Trophoblast cell (in vitro differentiated cells and primary cell): Measurements from ENCODE around the gene E2F2.

Experiments
- DNase-seq, 2 donors: peaks; one replicate each; pipeline ENCODE4 v3.0.0-alpha.2; 2016
- H2AFZ ChIP-seq: 2 replicates; pipeline ENCODE4 v1.6.1; 2013; ENCODE audit warnings: low read length, moderate library complexity, mild to moderate bottlenecking; ENCODE audit not compliant: insufficient read depth, poor library complexity
- H2AK5ac ChIP-seq: 2 replicates; pipeline ENCODE4 v1.6.1; 2013; ENCODE audit warnings: mild to moderate bottlenecking, low read length
- H2BK120ac ChIP-seq: 2 replicates; pipeline ENCODE4 v1.6.1; 2013; ENCODE audit warnings: low read length, mild to moderate bottlenecking, moderate library complexity; ENCODE audit not compliant: insufficient read depth, poor library complexity
- H2BK12ac ChIP-seq: 2 replicates; pipeline ENCODE4 v1.6.1; 2013; ENCODE audit warnings: mild to moderate bottlenecking, low read length, moderate library complexity
- H2BK5ac ChIP-seq: 2 replicates; pipeline ENCODE4 v1.6.1; 2013; ENCODE audit warnings: low read length, low read depth, moderate library complexity, mild to moderate bottlenecking; ENCODE audit not compliant: poor library complexity
- H3K14ac ChIP-seq: 2 replicates; pipeline ENCODE4 v1.6.1; 2013; ENCODE audit warnings: mild to moderate bottlenecking, low read length
- H3K18ac ChIP-seq: 2 replicates; pipeline ENCODE4 v1.6.1; 2013; ENCODE audit warnings: mild to moderate bottlenecking, low read length
- H3K23ac ChIP-seq: 2 replicates; pipeline ENCODE4 v1.6.1; 2013; ENCODE audit warnings: low read length
- H3K27ac ChIP-seq: 2 replicates; pipeline ENCODE4 v1.5.1; 2013; ENCODE audit warnings: low read depth, mild to moderate bottlenecking, inconsistent platforms, low read length, moderate library complexity
- H3K27me3 ChIP-seq: 2 replicates; pipeline ENCODE4 v1.6.1; 2013; ENCODE audit warnings: inconsistent platforms, mild to moderate bottlenecking, low read length, moderate library complexity; ENCODE audit not compliant: insufficient read depth
- H3K36me3 ChIP-seq, 2 experiments: 1 replicate in 1 of 2; 2 replicates in 1 of 2; pipeline ENCODE4 v1.6.1; 2013; ENCODE audit warnings: low read length in 2 of 2, mild to moderate bottlenecking in 2 of 2, moderate library complexity in 1 of 2; ENCODE audit not compliant: insufficient read depth in 2 of 2, control insufficient read depth in 1 of 2
- H3K4ac ChIP-seq: 2 replicates; pipeline ENCODE4 v1.6.1; 2013; ENCODE audit warnings: low read depth, mild to moderate bottlenecking, low read length, moderate library complexity
- H3K4me1 ChIP-seq, 2 experiments: 1 replicate in 1 of 2; 2 replicates in 1 of 2; pipeline ENCODE4 v1.6.1; 2013; ENCODE audit warnings: low read length in 2 of 2, mild to moderate bottlenecking in 2 of 2, moderate library complexity in 1 of 2; ENCODE audit not compliant: insufficient read depth in 2 of 2, control insufficient read depth in 1 of 2
- H3K4me2 ChIP-seq: 2 replicates; pipeline ENCODE4 v1.6.1; 2013; ENCODE audit warnings: inconsistent platforms, mild to moderate bottlenecking, low read length, moderate library complexity
- H3K4me3 ChIP-seq: 2 replicates; pipeline ENCODE4 v1.5.1; 2013; ENCODE audit warnings: mild to moderate bottlenecking, low read depth, low read length, inconsistent platforms
- H3K79me1 ChIP-seq: one replicate; pipeline ENCODE4 v1.6.1; 2013; ENCODE audit warnings: low read length
- H3K79me2 ChIP-seq: 2 replicates; pipeline ENCODE4 v1.6.1; 2013; ENCODE audit warnings: low read length, mild to moderate bottlenecking; ENCODE audit not compliant: control insufficient read depth, insufficient read depth, poor library complexity
- H3K9ac ChIP-seq: 2 replicates; pipeline ENCODE4 v1.6.1; 2013; ENCODE audit warnings: mild to moderate bottlenecking, low read length
- H3K9me3 ChIP-seq: 2 replicates; pipeline ENCODE4 v1.6.1; 2013; ENCODE audit warnings: low read depth, mild to moderate bottlenecking, control low read depth, inconsistent platforms, low read length; ENCODE audit not compliant: insufficient read depth
- H4K12ac ChIP-seq: 2 replicates; pipeline ENCODE4 v1.6.1; 2013; ENCODE audit warnings: low read depth, mild to moderate bottlenecking, low read length, moderate library complexity
- H4K8ac ChIP-seq: 2 replicates; pipeline ENCODE4 v1.6.1; 2013; ENCODE audit warnings: low read depth, mild to moderate bottlenecking, low read length, moderate library complexity
- H4K91ac ChIP-seq: one replicate; pipeline ENCODE4 v1.6.1; 2013; ENCODE audit warnings: low read depth, mild to moderate bottlenecking, low read length, moderate library complexity
- WGBS: extraction: QIAGEN DNeasy Blood & Tissue Kit; methylation state at CpG from one replicate; pipeline ENCODE4 v1.1.7; 2013; ENCODE audit warnings: missing lambda C conversion rate; ENCODE audit not compliant: insufficient read length, insufficient coverage; ENCODE audit errors: extremely low coverage; 5-methylcytosine and 5-hydroxymethylcytosine counted together

E2F2 gene

GRCh38 chr1:23567996-23568607, 37.1 kb upstream of the E2F2 start:
- no CpG with 5 or more reads among the region's 66 CpGs for WGBS
- peak in 1 of 2 donors; percentile 31 for DNase-seq

DNA sequence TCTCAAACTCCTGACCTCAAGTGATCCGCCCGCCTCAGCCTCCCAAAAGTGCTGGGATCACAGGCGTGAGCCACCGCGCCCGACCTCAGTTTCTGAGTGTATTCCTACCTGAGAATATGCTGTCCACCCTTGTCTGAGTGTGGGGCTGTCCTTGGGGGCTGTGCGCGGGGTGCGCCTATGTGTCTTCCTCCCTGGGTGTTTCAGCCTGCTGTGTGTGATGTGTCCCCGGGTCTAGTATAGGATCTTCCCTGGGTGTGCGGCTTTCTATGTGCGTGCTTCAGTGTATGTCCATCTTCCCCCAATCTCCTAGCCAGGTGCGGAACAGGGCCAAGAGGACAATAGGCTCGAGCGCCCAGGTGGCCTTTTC, 36.6 kb upstream of the E2F2 start:
- peaks cover 10% of the 10 kb centered on the region for H3K79me2 ChIP-seq
- H3K27ac ChIP-seq = no peak overlapping the region
- peak overlapping the region; percentile 93 for H2BK5ac ChIP-seq
- peak overlapping the region; percentile 83 for H2AFZ ChIP-seq
- H3K9ac ChIP-seq = no peak overlapping the region
- WGBS = no CpG with 5 or more reads among the region's 15 CpGs
- H4K12ac ChIP-seq = peak overlapping the region; percentile 61
- peak overlapping the region; percentile 98 for H3K18ac ChIP-seq
- peaks cover 25 to 26% of the 10 kb centered on the region in 2 experiments for H3K4me1 ChIP-seq
- H4K91ac ChIP-seq = peak overlapping the region; percentile 78
- H3K27me3 ChIP-seq = no peaks in the 10 kb centered on the region
- H2BK12ac ChIP-seq = peak overlapping the region; percentile 99
- peak in 1 of 2 donors; percentile 52 for DNase-seq
- H4K8ac ChIP-seq = peak overlapping the region; percentile 72
- peak overlapping the region; percentile 68 for H3K4me2 ChIP-seq
- H3K4ac ChIP-seq = peak overlapping the region; percentile 37
- H3K36me3 ChIP-seq = no peaks in the 10 kb centered on the region
- no peak overlapping the region for H3K4me3 ChIP-seq
- H3K23ac ChIP-seq = no peak overlapping the region
- H3K79me1 ChIP-seq = peaks cover 35% of the 10 kb centered on the region
- H3K14ac ChIP-seq = peak overlapping the region; percentile 47
- peak overlapping the region; percentile 96 for H2AK5ac ChIP-seq
- H2BK120ac ChIP-seq = peak overlapping the region; percentile 74
- no peaks in the 10 kb centered on the region for H3K9me3 ChIP-seq

More at GRCh38 chr1:23567996-23568607, 37.1 kb upstream of the E2F2 start:
- no peaks in the 10 kb centered on the region for H3K9me3 ChIP-seq
- H3K4me2 ChIP-seq = peak overlapping the region; percentile 68
- H3K14ac ChIP-seq = peak overlapping the region; percentile 81
- peak overlapping the region; percentile 96 for H2AK5ac ChIP-seq
- peak overlapping the region; percentile 98 for H3K18ac ChIP-seq
- H3K9ac ChIP-seq = peak overlapping the region; percentile 59
- H4K12ac ChIP-seq = peak overlapping the region; percentile 82
- H4K8ac ChIP-seq = peak overlapping the region; percentile 72
- H3K4me3 ChIP-seq = peak overlapping the region; percentile 50
- H2BK12ac ChIP-seq = peak overlapping the region; percentile 99
- H3K79me1 ChIP-seq = peaks cover 32% of the 10 kb centered on the region
- peak overlapping the region; percentile 93 for H2BK5ac ChIP-seq
- no peaks in the 10 kb centered on the region for H3K27me3 ChIP-seq
- H3K4me1 ChIP-seq = peaks cover 23 to 24% of the 10 kb centered on the region in 2 experiments
- peak overlapping the region; percentile 52 for H3K27ac ChIP-seq
- peak overlapping the region; percentile 37 for H3K4ac ChIP-seq
- H4K91ac ChIP-seq = peak overlapping the region; percentile 78
- H2AFZ ChIP-seq = peak overlapping the region; percentile 83
- H2BK120ac ChIP-seq = peak overlapping the region; percentile 74
- H3K23ac ChIP-seq = no peak overlapping the region
- no peaks in the 10 kb centered on the region for H3K36me3 ChIP-seq
- peaks cover 10% of the 10 kb centered on the region for H3K79me2 ChIP-seq

DNA sequence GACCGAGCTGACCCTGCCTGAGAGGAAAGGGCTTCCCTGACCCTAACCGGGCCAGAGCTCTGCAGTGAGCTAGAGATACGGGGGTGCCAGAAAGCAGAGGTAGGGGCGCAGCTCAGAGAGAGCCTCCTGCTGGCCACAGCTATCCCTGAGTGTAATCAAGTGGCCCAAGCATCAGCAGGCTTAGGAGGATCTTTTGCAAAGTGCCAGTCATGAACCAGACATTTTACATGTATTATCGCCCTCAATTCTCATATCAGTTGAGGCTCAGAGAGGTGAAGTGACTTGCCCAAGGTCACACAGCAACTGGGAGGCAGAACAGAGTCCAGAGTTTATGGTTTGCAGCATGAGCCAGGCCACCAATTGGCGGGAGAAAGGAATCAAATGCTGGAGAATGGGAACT, 35.3 kb upstream of the E2F2 start:
- Histone ChIP-seq H3K4me2 (no peak overlapping the region), H3K79me1 (peaks cover 41% of the 10 kb centered on the region), H2AFZ (no peak overlapping the region), H3K27me3 (no peaks in the 10 kb centered on the region), H2AK5ac (peak overlapping the region; percentile 21), H2BK120ac (no peak overlapping the region), H4K91ac (peak overlapping the region; percentile 85), H3K27ac (no peak overlapping the region), H3K4ac (no peak overlapping the region), H4K12ac (no peak overlapping the region), H3K9me3 (no peaks in the 10 kb centered on the region), H3K23ac (no peak overlapping the region), H3K18ac (peak overlapping the region; percentile 58), H3K36me3 (no peaks in the 10 kb centered on the region), H2BK12ac (peak overlapping the region; percentile 90), H4K8ac (no peak overlapping the region), H3K4me3 (no peak overlapping the region), H3K14ac (peak overlapping the region; percentile 41), H3K79me2 (peaks cover 10% of the 10 kb centered on the region), H3K4me1 (peaks cover 28 to 29% of the 10 kb centered on the region in 2 experiments), H3K9ac (no peak overlapping the region), H2BK5ac (no peak overlapping the region)
- DNase-seq = no peak
- no CpG with 5 or more reads among the region's 6 CpGs for WGBS

- no peak overlapping the region for H3K4me3 ChIP-seq
- H3K23ac ChIP-seq = no peak overlapping the region
- peak overlapping the region; percentile 85 for H4K91ac ChIP-seq
- H3K4me2 ChIP-seq = no peak overlapping the region
- H3K79me1 ChIP-seq = peaks cover 45% of the 10 kb centered on the region
- no peak overlapping the region for H4K12ac ChIP-seq
- no peak overlapping the region for H2AFZ ChIP-seq
- H2BK5ac ChIP-seq = no peak overlapping the region
- WGBS = no CpG with 5 or more reads among the region's 3 CpGs
- no peak overlapping the region for H3K18ac ChIP-seq
- peak overlapping the region; percentile 81 for H2AK5ac ChIP-seq
- no peak overlapping the region for H3K9ac ChIP-seq
- H3K79me2 ChIP-seq = peaks cover 10% of the 10 kb centered on the region
- peaks cover 32 to 33% of the 10 kb centered on the region in 2 experiments for H3K4me1 ChIP-seq
- DNase-seq = no peak
- peak overlapping the region; percentile 15 for H2BK120ac ChIP-seq
- no peak overlapping the region for H4K8ac ChIP-seq
- no peak overlapping the region for H3K14ac ChIP-seq
- no peaks in the 10 kb centered on the region for H3K36me3 ChIP-seq
- no peaks in the 10 kb centered on the region for H3K27me3 ChIP-seq
- no peaks in the 10 kb centered on the region for H3K9me3 ChIP-seq
- no peak overlapping the region for H3K4ac ChIP-seq
- H3K27ac ChIP-seq = no peak overlapping the region
- peak overlapping the region; percentile 90 for H2BK12ac ChIP-seq
Observed at GRCh38 chr1:23565776-23566175, 34.7 kb upstream of the E2F2 start.
